Naive thymus-derived CD4-positive, alpha-beta T cell (primary cell): ENCODE results near the gene POLR1E. TPM values are rescaled to one million over a fixed set of nuclear protein-coding genes. Genes with fewer than 3 reads are reported as not detected.

Source experiments
- ATAC-seq: fragments of 150-1000 bp; cut with Tn5 transposase; 2 replicates; pipeline ENCODE4 v1.10.0; 2021; ENCODE audit warnings: mild to moderate bottlenecking, moderate library complexity
- CTCF ChIA-PET: fragments of 350-600 bp; sonication (Branson Sonifier 250); formaldehyde crosslinking; loops from one replicate; lab custom pipeline; 2021; ENCODE audit warnings: antibody characterized with exemption; lab: Charles Lee
- POLR2A ChIA-PET: fragments of 350-600 bp; sonication (Branson Sonifier 250); formaldehyde crosslinking; loops from one replicate; lab custom pipeline; 2021; ENCODE audit warnings: antibody characterized with exemption, inconsistent platforms; lab: Charles Lee
- DNase-seq, 9 donors: peaks; one replicate each; pipeline versions ENCODE4 v3.0.0 to v3.0.0-alpha.2; 2020 to 2022; ENCODE audit warnings: mixed read lengths in 1 of 9
- H3K27ac ChIP-seq: one replicate; pipeline ENCODE4 v1.7.0; 2013; ENCODE audit warnings: mild to moderate bottlenecking, low read depth, low read length, moderate library complexity
- H3K27me3 ChIP-seq, 2 donors: one replicate each; pipeline ENCODE4 v1.7.0; 2013; ENCODE audit warnings: low read length in 2 of 2, mild to moderate bottlenecking in 2 of 2, moderate library complexity in 2 of 2; ENCODE audit not compliant: control insufficient read depth in 2 of 2, insufficient read depth in 2 of 2
- H3K36me3 ChIP-seq, 3 experiments: 1 replicate in 2 of 3; 2 replicates in 1 of 3; pipeline ENCODE4 v1.7.0; 2013; ENCODE audit warnings: low read length in 3 of 3, mild to moderate bottlenecking in 3 of 3, moderate library complexity in 1 of 3; ENCODE audit not compliant: insufficient read depth in 3 of 3, control insufficient read depth in 2 of 3
- H3K4me1 ChIP-seq, 2 donors: one replicate each; pipeline ENCODE4 v1.7.0; 2013; ENCODE audit warnings: low read length in 2 of 2, mild to moderate bottlenecking in 2 of 2, moderate library complexity in 1 of 2; ENCODE audit not compliant: control insufficient read depth in 2 of 2, insufficient read depth in 2 of 2
- H3K4me3 ChIP-seq: 2 replicates; pipeline ENCODE4 v1.7.0; 2013; ENCODE audit warnings: mild to moderate bottlenecking, low read length
- H3K9me3 ChIP-seq, 3 experiments: 1 replicate in 2 of 3; 2 replicates in 1 of 3; pipeline ENCODE4 v1.7.0; 2013; ENCODE audit warnings: low read length in 3 of 3; ENCODE audit not compliant: control insufficient read depth in 2 of 3
- H3K27ac Mint-ChIP-seq, 9 donors: one replicate each; pipeline ENCODE4 v1.8.0; 2020 to 2022; ENCODE audit warnings: mixed read lengths in 9 of 9, mild to moderate bottlenecking in 8 of 9, moderate library complexity in 5 of 9, inconsistent platforms in 2 of 9
- H3K27me3 Mint-ChIP-seq, 5 donors: one replicate each; pipeline ENCODE4 v1.8.0; 2021 to 2022; ENCODE audit warnings: mixed read lengths in 5 of 5, mild to moderate bottlenecking in 1 of 5
- H3K36me3 Mint-ChIP-seq, 5 donors: one replicate each; pipeline ENCODE4 v1.8.0; 2020 to 2022; ENCODE audit warnings: mixed read lengths in 5 of 5, mild to moderate bottlenecking in 3 of 5, inconsistent platforms in 1 of 5
- H3K4me1 Mint-ChIP-seq, 7 donors: one replicate each; pipeline ENCODE4 v1.8.0; 2020 to 2022; ENCODE audit warnings: mixed read lengths in 7 of 7, mild to moderate bottlenecking in 3 of 7, inconsistent platforms in 1 of 7
- H3K4me3 Mint-ChIP-seq, 10 donors: one replicate each; pipeline ENCODE4 v1.8.0; 2020 to 2022; ENCODE audit warnings: mild to moderate bottlenecking in 10 of 10, mixed read lengths in 10 of 10, moderate library complexity in 6 of 10, inconsistent platforms in 2 of 10
- H3K9me3 Mint-ChIP-seq, 11 donors: one replicate each; pipeline ENCODE4 v1.8.0; 2020 to 2022; ENCODE audit warnings: mixed read lengths in 11 of 11, mild to moderate bottlenecking in 4 of 11, inconsistent platforms in 1 of 11, moderate library complexity in 1 of 11
- intact Hi-C, 2 donors: fragments of 100-400 bp; cut with micrococcal nuclease; formaldehyde crosslinking; loops; one replicate each; pipeline ENCODE4 v1.15.1; 2023
- polyA plus RNA-seq, 2 donors: library from polyadenylated mRNA; unstranded; fragments of 300-500 nt; fragmentation: Illumina TruSeq; gene quantifications; one replicate each; pipeline ENCODE4 v1.2.3, GENCODE V29; 2021
- total RNA-seq, 6 experiments: library from RNA in 5 of 6; stranded (reverse) in 5 of 6; gene quantifications; 1 replicate in 5 of 6; 2 replicates in 1 of 6; pipeline ENCODE4 v1.2.3 and lab custom pipeline; 2021 to 2026

The POLR1E gene
- total and polyA plus RNA-seq, 7 experiments from 2014 or later: 20.7 to 40.0 (median 29.2) TPM

GRCh38 chr9:37456817-37457216, 28.9 kb upstream of the POLR1E start:
- H3K27ac Mint-ChIP-seq: peak overlapping the region in 2 of 9 donors; percentile 21 to 62
- Histone ChIP-seq H3K36me3 (no peaks in the 10 kb centered on the region), H3K4me1 (peaks cover 0 to 4% of the 10 kb centered on the region in 2 donors), H3K4me3 (no peak overlapping the region), H3K9me3 (no peaks in the 10 kb centered on the region), H3K27ac (no peak overlapping the region), H3K27me3 (no peaks in the 10 kb centered on the region)
- CTCF ChIA-PET: no interaction called here
- intact Hi-C loops: no loop called here
- H3K4me3 Mint-ChIP-seq: peak overlapping the region in 1 of 10 donors; percentile 3
- H3K4me1 Mint-ChIP-seq: peaks cover 27 to 78% (median 64%) of the 10 kb centered on the region in 7 donors
- POLR2A ChIA-PET: interaction anchor here (1.3 kb wide), 1 partner anchor 8 kb away, joined by 3 read pairs; no protein-coding TSS in a partner anchor
- no peaks in the 10 kb centered on the region for H3K9me3 Mint-ChIP-seq
- no peaks in the 10 kb centered on the region for H3K27me3 Mint-ChIP-seq
- ATAC-seq (peak; percentile 32), DNase-seq (no peak)
- H3K36me3 Mint-ChIP-seq: peaks cover 3 to 13% (median 6%) of the 10 kb centered on the region in 5 donors

- no peaks in the 10 kb centered on the region for H3K27me3 Mint-ChIP-seq
- ATAC-seq (no peak), DNase-seq (no peak)
- peaks cover 0 to 4% (median 0%) of the 10 kb centered on the region in 11 donors for H3K9me3 Mint-ChIP-seq
- peaks cover 0 to 9% (median 0%) of the 10 kb centered on the region in 3 experiments for H3K36me3 ChIP-seq
- H3K4me3 Mint-ChIP-seq: peak overlapping the region; percentile 87 to 99 (median 96)
- H3K36me3 Mint-ChIP-seq: peaks cover 0 to 9% (median 0%) of the 10 kb centered on the region in 5 donors
- peak overlapping the region; percentile 89 for H3K27ac ChIP-seq
- H3K27me3 ChIP-seq: no peaks in the 10 kb centered on the region
- no peaks in the 10 kb centered on the region for H3K9me3 ChIP-seq
- peak overlapping the region; percentile 76 for H3K4me3 ChIP-seq
- peaks cover 27 to 46% (median 35%) of the 10 kb centered on the region in 7 donors for H3K4me1 Mint-ChIP-seq
- peaks cover 12 to 24% of the 10 kb centered on the region in 2 donors for H3K4me1 ChIP-seq
- H3K27ac Mint-ChIP-seq: peak overlapping the region; percentile 88 to 98 (median 95)
- ChIA-PET CTCF (interaction anchor here (0.7 kb wide), 1 partner anchor 50 kb away, joined by 3 read pairs; no protein-coding TSS in a partner anchor), POLR2A (interaction anchor here (2.8 to 5.2 kb wide), 2 partner anchors 22 to 42 kb away, joined by 15 to 52 read pairs; partner anchors contain the start of genes GRHPR and POLR1E)
- intact Hi-C loops: loop anchor here (2.0 to 10.0 kb wide), 5 partner anchors 49 to 1859 kb away; partner anchors contain the start of genes RNF38 (in 1 of the 2), SHB (in 1 of the 2) and TESK1 (in 1 of the 2)
Observed at GRCh38 chr9:37464006-37464405, 21.7 kb upstream of the POLR1E start.

GRCh38 chr9:37464426-37465248, 21.1 kb upstream of the POLR1E start:
- peak overlapping the region; percentile 89 for H3K27ac ChIP-seq
- H3K27me3 Mint-ChIP-seq: no peaks in the 10 kb centered on the region
- no peaks in the 10 kb centered on the region for H3K9me3 ChIP-seq
- ATAC-seq (peak; percentile 60), DNase-seq (peak in 2 of 9 donors; percentile 81 to 91)
- H3K4me1 Mint-ChIP-seq: peaks cover 27 to 43% (median 35%) of the 10 kb centered on the region in 7 donors
- peaks cover 0 to 9% (median 0%) of the 10 kb centered on the region in 5 donors for H3K36me3 Mint-ChIP-seq
- peaks cover 0 to 4% (median 0%) of the 10 kb centered on the region in 11 donors for H3K9me3 Mint-ChIP-seq
- ChIA-PET POLR2A (interaction anchor here (0.8 to 5.2 kb wide), 5 partner anchors 13 to 43 kb away, joined by 3 to 52 read pairs (median 5); partner anchors contain the start of genes GRHPR and POLR1E), CTCF (no interaction called here)
- intact Hi-C loops: loop anchor here (1.0 to 10.0 kb wide), 19 partner anchors 21 to 1860 kb away; partner anchors contain the start of genes GRHPR (in 2 of the 2), POLR1E (in 2 of the 2), TOMM5 (in 2 of the 2) and ZCCHC7 (in 2 of the 2)
- H3K36me3 ChIP-seq: peaks cover 0 to 9% (median 0%) of the 10 kb centered on the region in 3 experiments
- H3K27ac Mint-ChIP-seq: peak overlapping the region; percentile 88 to 98 (median 95)
- peak overlapping the region; percentile 76 for H3K4me3 ChIP-seq
- H3K27me3 ChIP-seq: no peaks in the 10 kb centered on the region
- H3K4me3 Mint-ChIP-seq: peak overlapping the region; percentile 87 to 99 (median 96)
- peaks cover 12 to 24% of the 10 kb centered on the region in 2 donors for H3K4me1 ChIP-seq

GRCh38 chr9:37465249-37466036, 20.3 kb upstream of the POLR1E start, which contains the start of gene ZBTB5:
Gene ZBTB5, minus strand, starts transcription at chr9:37465450. Its CDS starts 22,899 bp downstream, at chr9:37442551.
- peak within 1 kb of the TSS; percentile 76 for H3K4me3 ChIP-seq
- H3K27ac ChIP-seq: peak within 1 kb of the TSS; percentile 89
- H3K27ac Mint-ChIP-seq: peak within 1 kb of the TSS; percentile 88 to 98 (median 95)
- H3K4me1 ChIP-seq: peaks cover 12 to 24% of the 10 kb centered on the region in 2 donors
- peaks cover 0 to 9% (median 0%) of the 10 kb centered on the region in 5 donors for H3K36me3 Mint-ChIP-seq
- ATAC-seq (peak; percentile 87), DNase-seq (peak; percentile 93 to 99 (median 99))
- CTCF ChIA-PET: interaction anchor here (0.8 kb wide), 1 partner anchor 9 kb away, joined by 3 read pairs; no protein-coding TSS in a partner anchor
- peaks cover 27 to 43% (median 35%) of the 10 kb centered on the region in 7 donors for H3K4me1 Mint-ChIP-seq
- H3K4me3 Mint-ChIP-seq: peak within 1 kb of the TSS; percentile 87 to 99 (median 96)
- intact Hi-C loops: loop anchor here (1.0 to 10.0 kb wide), 19 partner anchors 20 to 1861 kb away; partner anchors contain the start of genes GRHPR (in 2 of the 2), POLR1E (in 2 of the 2), TOMM5 (in 2 of the 2) and ZCCHC7 (in 2 of the 2)
- H3K9me3 Mint-ChIP-seq: peaks cover 0 to 4% (median 0%) of the 10 kb centered on the region in 11 donors
- no peaks in the 10 kb centered on the region for H3K27me3 Mint-ChIP-seq
- POLR2A ChIA-PET: interaction anchor here (0.6 to 5.2 kb wide), 6 partner anchors 13 to 44 kb away, joined by 3 to 52 read pairs (median 4); partner anchors contain the start of genes GRHPR and POLR1E
- H3K36me3 ChIP-seq: peaks cover 0 to 9% (median 0%) of the 10 kb centered on the region in 3 experiments
- H3K9me3 ChIP-seq: no peaks in the 10 kb centered on the region
- no peaks in the 10 kb centered on the region for H3K27me3 ChIP-seq

GRCh38 chr9:37466037-37466709, 19.6 kb upstream of the POLR1E start:
- no peaks in the 10 kb centered on the region for H3K27me3 ChIP-seq
- H3K27me3 Mint-ChIP-seq: no peaks in the 10 kb centered on the region
- H3K36me3 ChIP-seq: peaks cover 0 to 9% (median 0%) of the 10 kb centered on the region in 3 experiments
- H3K4me3 Mint-ChIP-seq: peak overlapping the region; percentile 87 to 99 (median 96)
- peak overlapping the region; percentile 89 for H3K27ac ChIP-seq
- peaks cover 0 to 4% (median 0%) of the 10 kb centered on the region in 11 donors for H3K9me3 Mint-ChIP-seq
- H3K4me3 ChIP-seq: peak overlapping the region; percentile 76
- H3K9me3 ChIP-seq: no peaks in the 10 kb centered on the region
- ChIA-PET POLR2A (interaction anchor here (0.6 to 5.2 kb wide), 5 partner anchors 10 to 44 kb away, joined by 3 to 52 read pairs (median 3); partner anchors contain the start of genes GRHPR and POLR1E), CTCF (interaction anchor here (0.8 to 0.9 kb wide), 2 partner anchors 8 to 19 kb away, joined by 3 read pairs; no protein-coding TSS in a partner anchor)
- ATAC-seq (no peak), DNase-seq (peak in 4 of 9 donors; percentile 8 to 34 (median 28))
- peaks cover 0 to 9% (median 0%) of the 10 kb centered on the region in 5 donors for H3K36me3 Mint-ChIP-seq
- peaks cover 28 to 37% (median 32%) of the 10 kb centered on the region in 7 donors for H3K4me1 Mint-ChIP-seq
- H3K27ac Mint-ChIP-seq: peak overlapping the region; percentile 88 to 98 (median 95)
- intact Hi-C loops: loop anchor here (5.0 to 10.0 kb wide), 3 partner anchors 381 to 1654 kb away; partner anchors contain the start of genes SHB (in 1 of the 2) and SPAG8 (in 1 of the 2)
- H3K4me1 ChIP-seq: peaks cover 12 to 24% of the 10 kb centered on the region in 2 donors
